Fibroblast of lung (primary cell): Measurements from ENCODE around the gene TBATA.

Source experiments
- EZH2 ChIP-seq: IDR thresholded peaks from 2 replicates; pipeline ENCODE4 v1.5.1; 2012; ENCODE audit warnings: low read length, control low read depth, mild to moderate bottlenecking; ENCODE audit errors: missing control alignments
- TF ChIP-seq, protein P1 (sequence below), 2 donors: IDR thresholded peaks in 1 of 2; conservative IDR thresholded peaks in 1 of 2; 1 replicate in 1 of 2; 2 replicates in 1 of 2; pipeline ENCODE4 v1.5.1; 2011 to 2012; ENCODE audit warnings: low read length in 2 of 2, control low read depth in 1 of 2, inconsistent platforms in 1 of 2, low read depth in 1 of 2, mild to moderate bottlenecking in 1 of 2

DNA sequence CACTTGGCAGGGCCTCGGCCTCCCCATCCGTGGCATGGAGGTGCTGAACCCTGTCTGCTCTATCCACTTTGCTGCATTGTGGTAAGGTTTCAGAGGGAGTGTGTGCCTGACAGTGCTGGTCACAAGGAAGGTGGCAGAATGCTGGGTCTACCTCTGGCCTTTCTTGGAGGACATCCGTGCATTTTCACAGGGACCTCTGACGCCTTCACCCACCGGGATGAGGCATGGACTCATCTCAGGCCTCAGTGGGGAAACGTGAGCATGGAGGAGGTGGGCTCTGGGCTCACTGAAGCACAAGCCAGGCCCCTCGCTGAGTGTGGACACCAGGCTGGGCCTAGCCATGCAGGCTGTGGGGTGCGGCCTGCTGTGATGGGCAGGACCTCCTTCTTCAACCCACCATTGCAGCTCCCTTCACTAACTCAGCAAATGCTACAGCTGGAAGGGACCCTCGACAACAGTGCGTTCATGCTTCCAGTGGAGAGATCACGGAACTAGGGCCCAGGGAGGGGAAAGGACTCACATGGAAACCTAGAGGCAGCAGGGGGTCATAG, 8.6 kb downstream of the TBATA start:
- TF ChIP-seq, protein P1, sequence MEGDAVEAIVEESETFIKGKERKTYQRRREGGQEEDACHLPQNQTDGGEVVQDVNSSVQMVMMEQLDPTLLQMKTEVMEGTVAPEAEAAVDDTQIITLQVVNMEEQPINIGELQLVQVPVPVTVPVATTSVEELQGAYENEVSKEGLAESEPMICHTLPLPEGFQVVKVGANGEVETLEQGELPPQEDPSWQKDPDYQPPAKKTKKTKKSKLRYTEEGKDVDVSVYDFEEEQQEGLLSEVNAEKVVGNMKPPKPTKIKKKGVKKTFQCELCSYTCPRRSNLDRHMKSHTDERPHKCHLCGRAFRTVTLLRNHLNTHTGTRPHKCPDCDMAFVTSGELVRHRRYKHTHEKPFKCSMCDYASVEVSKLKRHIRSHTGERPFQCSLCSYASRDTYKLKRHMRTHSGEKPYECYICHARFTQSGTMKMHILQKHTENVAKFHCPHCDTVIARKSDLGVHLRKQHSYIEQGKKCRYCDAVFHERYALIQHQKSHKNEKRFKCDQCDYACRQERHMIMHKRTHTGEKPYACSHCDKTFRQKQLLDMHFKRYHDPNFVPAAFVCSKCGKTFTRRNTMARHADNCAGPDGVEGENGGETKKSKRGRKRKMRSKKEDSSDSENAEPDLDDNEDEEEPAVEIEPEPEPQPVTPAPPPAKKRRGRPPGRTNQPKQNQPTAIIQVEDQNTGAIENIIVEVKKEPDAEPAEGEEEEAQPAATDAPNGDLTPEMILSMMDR (conservative IDR thresholded peaks at IDR 0.05 in 1 of 2, IDR thresholded peaks at IDR 0.05 in 1 of 2; ENCODE audit: low read depth in 1 of 2, low read length in 2 of 2), result no peak
- no peak for TF ChIP-seq EZH2
